ENCODE data around the gene BIRC3. TPM values are rescaled to one million over a fixed set of nuclear protein-coding genes. Genes with fewer than 3 reads are reported as not detected.
"Not testable (repeated sequence)": the region's sequence is repeated elsewhere in the genome, so short reads cannot be mapped to it uniquely, and the experiment has no call there.

The BIRC3 gene
- total RNA-seq, 1 donor: 1.8 TPM

GRCh38 chr11:102368472-102368871 is 51.2 kb downstream of the BIRC3 start:
- no peaks in the 10 kb centered on the region for H4K20me1 ChIP-seq (ENCODE audit: insufficient read depth, low read length)
- H3K9me3 ChIP-seq (ENCODE audit: low read depth, low read length): no peaks in the 10 kb centered on the region
- no peak overlapping the region for H3K27ac ChIP-seq (ENCODE audit: low read depth, low read length)
- no peak for DNase-seq (ENCODE audit: insufficient read length, low spot score, missing footprints)
- TF ChIP-seq CTCF (IDR thresholded peaks at IDR 0.05; ENCODE audit: extremely low read depth, low read depth, low read length): no peak
- peaks cover 44% of the 10 kb centered on the region for H3K79me2 ChIP-seq (ENCODE audit: insufficient read depth, low read length)
- H3K4me3 ChIP-seq (ENCODE audit: insufficient read depth, low read length): no peak overlapping the region
- H2AFZ ChIP-seq (ENCODE audit: low read length): no peak overlapping the region
- H3K36me3 ChIP-seq (ENCODE audit: insufficient read depth, low read length): peaks cover 49% of the 10 kb centered on the region
- no peaks in the 10 kb centered on the region for H3K27me3 ChIP-seq (ENCODE audit: insufficient read depth, low read length)
- H3K4me2 ChIP-seq (ENCODE audit: insufficient read depth, low read length): no peak overlapping the region
- H3K4me1 ChIP-seq (ENCODE audit: insufficient read depth, low read length): no peaks in the 10 kb centered on the region

DNA sequence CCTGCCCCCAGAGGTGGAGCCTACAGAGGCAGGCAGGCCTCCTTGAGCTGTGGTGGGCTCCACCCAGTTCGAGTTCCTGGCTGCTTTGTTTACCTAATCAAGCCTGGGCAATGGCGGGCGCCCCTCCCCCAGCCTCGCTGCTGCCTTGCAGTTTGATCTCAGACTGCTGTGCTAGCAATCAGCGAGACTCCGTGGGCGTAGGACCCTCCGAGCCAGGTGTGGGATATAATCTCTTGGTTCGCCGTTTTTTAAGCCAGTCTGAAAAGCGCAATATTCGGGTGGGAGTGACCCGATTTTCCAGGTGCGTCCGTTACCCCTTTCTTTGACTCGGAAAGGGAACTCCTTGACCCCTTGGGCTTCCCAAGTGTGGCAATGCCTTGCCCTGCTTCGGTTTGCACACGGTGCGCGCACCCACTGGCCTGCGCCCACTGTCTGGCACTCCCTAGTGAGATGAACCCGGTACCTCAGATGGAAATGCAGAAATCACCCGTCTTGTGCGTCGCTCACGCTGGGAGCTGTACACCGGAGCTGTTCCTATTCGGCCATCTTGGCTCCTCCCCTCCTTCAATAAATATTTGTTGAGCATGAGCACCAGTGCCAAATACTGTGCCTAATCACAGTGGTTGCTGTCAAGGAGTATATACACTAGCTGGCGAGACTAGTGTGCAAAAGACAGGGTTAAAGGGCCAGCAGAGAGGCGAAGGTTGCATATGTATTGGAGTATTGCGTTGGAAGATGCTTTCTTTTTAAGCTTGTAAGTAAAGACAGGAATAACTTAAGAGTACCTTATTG is 57.5 kb downstream of the BIRC3 start:
- not testable (repeated sequence) for H2AFZ ChIP-seq (ENCODE audit: low read length); H3K4me2 ChIP-seq (ENCODE audit: insufficient read depth, low read length); H3K9me3 ChIP-seq (ENCODE audit: low read depth, low read length); DNase-seq (ENCODE audit: insufficient read length, low spot score, missing footprints); H3K27me3 ChIP-seq (ENCODE audit: insufficient read depth, low read length); H3K4me1 ChIP-seq (ENCODE audit: insufficient read depth, low read length); H4K20me1 ChIP-seq (ENCODE audit: insufficient read depth, low read length); H3K27ac ChIP-seq (ENCODE audit: low read depth, low read length); H3K4me3 ChIP-seq (ENCODE audit: insufficient read depth, low read length)
- Histone ChIP-seq H3K36me3 (ENCODE audit: insufficient read depth, low read length) (peaks cover 17% of the 10 kb centered on the region), H3K79me2 (ENCODE audit: insufficient read depth, low read length) (peaks cover 29% of the 10 kb centered on the region)

DNA sequence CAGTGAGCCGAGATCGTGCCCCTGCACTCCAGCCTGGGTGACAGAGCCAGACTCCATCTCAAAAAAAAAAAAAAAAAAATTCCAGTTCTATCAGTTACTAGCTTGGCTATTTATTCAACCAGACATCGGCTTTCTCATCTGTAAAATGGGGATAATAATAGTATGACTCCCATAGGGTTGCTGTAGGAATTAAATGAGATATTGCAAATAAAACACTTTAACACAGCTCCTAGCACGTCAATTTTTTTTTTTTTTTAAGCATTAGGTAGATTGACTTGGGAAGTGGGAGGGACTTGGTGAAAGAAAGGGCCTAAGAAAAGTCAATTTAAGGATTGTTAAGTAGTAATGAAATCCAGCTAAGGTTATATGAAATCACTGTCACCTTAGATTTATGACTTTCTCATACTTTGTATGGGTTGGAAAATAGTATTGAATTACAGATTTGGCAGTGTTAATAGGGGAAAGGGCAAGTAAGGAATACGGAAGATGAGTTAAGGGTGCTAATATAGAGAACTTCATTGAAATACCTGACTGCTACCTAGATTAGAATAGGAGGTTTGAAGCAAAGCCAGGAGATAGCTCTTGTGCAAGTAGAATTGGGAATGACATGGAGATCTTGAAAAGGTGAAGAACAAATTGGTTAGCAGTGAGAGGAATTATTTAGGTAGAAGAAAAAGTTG is 58.6 kb downstream of the BIRC3 start:
- peaks cover 25% of the 10 kb centered on the region for H3K36me3 ChIP-seq (ENCODE audit: insufficient read depth, low read length)
- DNase-seq (ENCODE audit: insufficient read length, low spot score, missing footprints): peak; percentile 37
- no peaks in the 10 kb centered on the region for H3K4me1 ChIP-seq (ENCODE audit: insufficient read depth, low read length)
- peaks cover 4% of the 10 kb centered on the region for H4K20me1 ChIP-seq (ENCODE audit: insufficient read depth, low read length)
- no peak overlapping the region for H3K4me3 ChIP-seq (ENCODE audit: insufficient read depth, low read length)
- no peaks in the 10 kb centered on the region for H3K9me3 ChIP-seq (ENCODE audit: low read depth, low read length)
- H3K27ac ChIP-seq (ENCODE audit: low read depth, low read length): no peak overlapping the region
- H2AFZ ChIP-seq (ENCODE audit: low read length): no peak overlapping the region
- H3K79me2 ChIP-seq (ENCODE audit: insufficient read depth, low read length): peaks cover 33% of the 10 kb centered on the region
- TF ChIP-seq CTCF (IDR thresholded peaks at IDR 0.05; ENCODE audit: extremely low read depth, low read depth, low read length): no peak
- H3K27me3 ChIP-seq (ENCODE audit: insufficient read depth, low read length): no peaks in the 10 kb centered on the region
- H3K4me2 ChIP-seq (ENCODE audit: insufficient read depth, low read length): no peak overlapping the region

DNA sequence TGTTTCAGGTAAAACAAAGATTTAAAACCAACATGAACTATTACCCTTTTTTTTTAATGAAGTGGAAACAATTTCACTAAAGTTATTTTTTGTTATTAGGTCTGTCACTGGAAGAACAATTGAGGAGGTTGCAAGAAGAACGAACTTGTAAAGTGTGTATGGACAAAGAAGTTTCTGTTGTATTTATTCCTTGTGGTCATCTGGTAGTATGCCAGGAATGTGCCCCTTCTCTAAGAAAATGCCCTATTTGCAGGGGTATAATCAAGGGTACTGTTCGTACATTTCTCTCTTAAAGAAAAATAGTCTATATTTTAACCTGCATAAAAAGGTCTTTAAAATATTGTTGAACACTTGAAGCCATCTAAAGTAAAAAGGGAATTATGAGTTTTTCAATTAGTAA is 60.6 kb downstream of the BIRC3 start:
- Histone ChIP-seq H3K27ac (ENCODE audit: low read depth, low read length) (no peak overlapping the region), H3K4me3 (ENCODE audit: insufficient read depth, low read length) (no peak overlapping the region), H4K20me1 (ENCODE audit: insufficient read depth, low read length) (peaks cover 4% of the 10 kb centered on the region), H3K4me2 (ENCODE audit: insufficient read depth, low read length) (no peak overlapping the region), H3K27me3 (ENCODE audit: insufficient read depth, low read length) (no peaks in the 10 kb centered on the region), H3K79me2 (ENCODE audit: insufficient read depth, low read length) (peaks cover 43% of the 10 kb centered on the region), H2AFZ (ENCODE audit: low read length) (no peak overlapping the region), H3K4me1 (ENCODE audit: insufficient read depth, low read length) (no peaks in the 10 kb centered on the region), H3K36me3 (ENCODE audit: insufficient read depth, low read length) (peaks cover 35% of the 10 kb centered on the region), H3K9me3 (ENCODE audit: low read depth, low read length) (no peaks in the 10 kb centered on the region)
- no peak for TF ChIP-seq CTCF (IDR thresholded peaks at IDR 0.05; ENCODE audit: extremely low read depth, low read depth, low read length)
- no peak for DNase-seq (ENCODE audit: insufficient read length, low spot score, missing footprints)
